Measurements from ENCODE around the gene GRM4.

GRM4 gene

DNA sequence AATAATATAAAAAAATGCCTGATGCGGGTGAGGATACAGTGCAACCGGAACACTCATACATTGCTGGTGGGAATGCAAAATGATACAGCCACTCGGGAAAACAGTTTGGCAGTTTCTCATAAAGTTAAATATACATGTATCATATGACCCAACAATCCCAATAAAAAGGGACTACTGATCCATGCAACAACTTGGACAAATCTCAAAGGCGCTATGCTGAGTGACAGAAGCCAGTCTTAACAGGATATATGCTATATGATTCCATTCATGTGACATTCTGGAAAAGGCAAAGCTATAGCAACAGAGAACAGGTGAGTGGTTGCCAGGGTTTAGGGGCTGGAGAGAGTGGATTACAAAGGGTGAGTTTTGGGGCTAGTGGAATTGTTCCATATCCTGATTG, 171.9 kb downstream of the GRM4 start:
- TF ChIP-seq POLR2A (IDR thresholded peaks at IDR 0.05; ENCODE audit: low read length), result no peak
- no peak for TF ChIP-seq GATA1 (IDR thresholded peaks at IDR 0.05; ENCODE audit: low read depth, low read length)

DNA sequence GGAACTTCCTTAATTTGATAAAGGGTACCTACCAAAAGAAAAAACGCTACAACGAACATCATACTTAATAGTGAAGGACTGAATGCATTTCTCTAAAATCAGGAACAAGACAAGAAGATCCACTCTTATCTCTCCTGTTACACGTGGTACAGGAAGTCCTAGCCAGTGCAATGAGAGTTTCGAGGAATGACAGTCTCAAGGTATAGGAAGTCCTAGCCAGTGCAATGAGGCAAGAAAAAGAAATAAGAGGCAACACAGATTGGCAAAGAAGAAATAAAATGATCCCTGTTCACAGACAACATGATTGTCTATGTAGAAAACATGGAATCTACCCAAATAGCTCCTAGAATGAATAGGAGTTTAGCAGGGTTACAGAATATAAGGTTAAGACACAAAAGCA, 174.3 kb downstream of the GRM4 start:
- no peak for TF ChIP-seq GATA1 (IDR thresholded peaks at IDR 0.05; ENCODE audit: low read depth, low read length)
- TF ChIP-seq POLR2A (IDR thresholded peaks at IDR 0.05; ENCODE audit: low read length), result no peak
- DNase-seq, result no peak

More for the DNA sequence above, 171.9 kb downstream of the GRM4 start:
- no peak for DNase-seq
